ENCODE measurements around the gene USP3.
A peak's percentile ranks its signal among the peaks of the same experiment; 100 is the strongest.
"Not testable (repeated sequence)": the region's sequence is repeated elsewhere in the genome, so short reads cannot be mapped to it uniquely, and the experiment has no call there.

The USP3 gene

DNA sequence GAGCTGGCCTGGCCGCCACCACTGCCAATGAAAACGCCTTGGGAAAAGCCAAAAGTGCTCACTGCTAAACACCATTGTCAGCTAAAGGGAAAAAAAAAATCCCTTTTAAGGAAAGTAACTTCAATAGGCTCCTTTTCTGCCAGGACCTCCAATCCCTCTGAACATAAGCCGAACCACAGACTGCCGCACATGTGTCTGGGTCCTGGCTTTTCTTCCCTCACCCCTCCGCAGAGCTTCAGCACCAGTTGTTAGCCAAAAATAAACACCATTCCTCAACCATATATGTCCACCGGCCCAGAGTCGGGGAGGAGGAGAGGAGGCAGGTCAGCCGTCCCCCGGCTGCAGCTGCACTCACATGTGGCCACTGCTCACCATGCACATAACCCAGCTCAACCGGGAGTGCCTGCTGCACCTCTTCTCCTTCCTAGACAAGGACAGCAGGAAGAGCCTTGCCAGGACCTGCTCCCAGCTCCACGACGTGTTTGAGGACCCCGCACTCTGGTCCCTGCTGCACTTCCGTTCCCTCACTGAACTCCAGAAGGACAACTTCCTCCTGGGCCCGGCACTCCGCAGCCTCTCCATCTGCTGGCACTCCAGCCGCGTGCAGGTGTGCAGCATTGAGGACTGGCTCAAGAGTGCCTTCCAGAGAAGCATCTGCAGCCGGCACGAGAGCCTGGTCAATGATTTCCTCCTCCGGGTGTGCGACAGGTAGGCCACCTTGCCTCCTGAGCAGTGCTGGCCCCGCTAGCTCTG is 92.8 kb downstream of the USP3 start, which contains the start of gene FBXL22:
TSS of gene FBXL22 (plus strand) at position 350 of the 753 bp plus-strand sequence. CDS start at position 356, 6 bp downstream.
- no peak for DNase-seq

DNA sequence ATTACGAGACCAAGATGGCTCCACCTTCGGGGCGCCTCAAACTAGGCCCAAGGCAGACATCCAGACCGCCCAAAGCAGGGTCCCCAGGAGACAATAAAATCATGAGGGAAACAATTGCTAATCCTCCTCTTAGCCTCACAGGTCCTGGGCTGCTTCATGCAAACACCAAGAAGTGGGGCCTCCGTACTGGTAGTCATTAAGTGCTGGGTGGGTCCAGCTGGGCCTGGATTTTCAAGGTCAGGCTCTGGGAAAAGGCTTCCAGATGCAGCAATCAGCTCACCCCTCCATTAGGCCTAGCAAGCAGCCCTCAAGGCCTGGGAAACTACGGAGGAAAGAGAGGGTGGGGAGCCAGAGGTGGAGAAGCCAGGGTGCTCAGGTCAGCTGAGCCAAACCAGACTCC is 93.4 kb downstream of the USP3 start:
- no peak for DNase-seq

DNA sequence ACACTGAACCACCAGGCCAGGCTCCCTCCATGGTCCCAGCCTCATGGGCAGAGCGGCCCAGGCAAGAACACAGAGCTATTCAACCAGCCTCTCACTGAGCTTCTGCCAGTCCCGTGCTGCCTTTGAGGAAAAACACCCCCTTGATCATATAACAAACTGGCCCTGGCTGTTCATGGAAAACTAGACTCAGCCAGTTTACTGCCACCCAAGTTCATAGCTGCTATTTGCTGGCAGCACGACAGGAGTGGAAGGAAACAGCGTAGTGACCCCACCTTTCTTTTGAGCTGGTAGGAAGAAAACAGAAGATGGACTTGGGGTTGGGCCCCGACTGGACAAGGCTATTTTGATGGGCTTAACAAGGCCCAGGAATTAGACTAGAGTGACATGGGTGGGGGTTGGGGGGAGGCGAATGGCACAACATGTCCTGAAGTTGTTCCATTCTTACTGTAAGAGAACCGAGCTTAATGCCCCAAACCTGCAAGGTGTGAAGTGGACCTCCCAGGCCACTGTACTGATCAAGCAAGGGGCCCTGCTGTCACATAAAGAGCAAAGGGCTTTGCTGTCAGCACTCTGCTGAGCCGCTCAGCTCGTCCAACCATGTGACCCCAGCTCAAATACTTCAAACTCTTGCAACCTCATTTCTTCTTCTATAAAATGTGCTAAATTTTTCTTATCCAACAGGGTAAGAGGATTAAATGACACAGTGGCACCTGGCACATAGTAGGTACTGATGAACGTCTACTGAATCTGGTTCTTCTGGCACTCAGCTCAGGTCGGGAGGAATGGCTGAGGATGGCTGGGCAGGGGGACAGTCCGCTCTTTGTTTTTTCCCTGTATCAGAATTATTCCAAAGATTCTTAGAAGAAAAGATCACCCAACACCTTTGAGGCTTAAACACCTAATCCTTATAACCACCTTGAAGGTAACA is 94.3 kb downstream of the USP3 start:
- DNase-seq: no peak

DNA sequence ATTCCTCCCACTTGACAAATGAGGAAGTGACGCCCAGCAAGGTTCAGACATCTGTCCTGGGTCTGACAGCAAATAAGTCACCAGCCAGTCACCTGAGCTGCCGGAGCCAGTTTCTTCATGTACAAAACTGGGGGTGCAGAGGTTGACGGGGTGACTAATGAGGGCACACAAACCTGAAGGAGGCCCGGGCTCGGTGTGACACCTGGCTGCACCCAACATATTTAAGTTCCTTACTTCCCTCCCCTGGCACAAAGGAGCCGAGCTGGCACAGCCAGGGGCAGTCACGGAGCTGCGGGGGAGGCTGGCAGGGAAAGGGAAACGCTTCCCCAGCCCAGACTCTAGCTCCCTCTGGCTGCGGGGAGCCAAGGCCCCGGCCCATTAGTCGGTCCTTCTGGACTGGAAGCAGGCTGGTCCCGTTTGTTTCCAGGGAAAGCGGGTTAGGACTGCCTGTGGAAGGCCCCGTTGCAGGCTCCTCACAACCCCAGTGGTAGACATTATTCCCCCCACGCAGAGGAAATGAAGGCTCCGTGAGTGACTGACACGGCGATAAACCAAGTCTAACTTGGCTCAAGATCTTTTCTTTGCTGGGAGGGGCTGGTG is 95.1 kb downstream of the USP3 start:
- DNase-seq: peak; percentile 45 to 59

DNA sequence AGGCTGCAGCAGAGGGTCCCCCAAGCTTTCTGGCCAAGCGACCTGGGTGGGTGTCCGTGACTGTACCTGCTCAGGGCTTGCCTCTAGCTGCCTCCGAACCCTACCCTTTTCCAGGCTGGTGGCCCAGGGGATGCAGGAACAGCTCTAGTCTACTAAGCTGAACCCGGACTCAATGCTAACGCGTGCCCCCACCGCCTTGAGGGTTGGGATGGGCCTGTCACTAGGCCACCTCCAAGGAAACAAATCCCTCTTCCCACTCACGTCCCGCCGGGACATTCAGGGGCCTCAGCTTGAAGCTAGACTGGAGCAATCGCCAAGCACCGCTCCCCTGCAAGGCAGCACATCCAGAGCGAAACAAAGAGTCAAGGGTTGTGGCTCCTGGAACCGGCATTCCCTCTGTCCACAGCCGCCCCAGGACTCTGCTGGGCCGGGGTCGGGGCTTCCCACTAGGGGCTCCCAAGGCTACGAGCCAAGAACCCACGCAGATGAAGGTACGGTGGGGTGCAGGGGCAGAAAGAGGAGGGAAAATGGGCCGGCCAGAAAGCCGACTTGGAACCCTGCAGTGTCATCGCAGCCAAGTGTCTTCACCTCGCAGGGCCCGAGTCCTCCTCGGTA is 95.7 kb downstream of the USP3 start:
- DNase-seq: peak; percentile 41 to 42

DNA sequence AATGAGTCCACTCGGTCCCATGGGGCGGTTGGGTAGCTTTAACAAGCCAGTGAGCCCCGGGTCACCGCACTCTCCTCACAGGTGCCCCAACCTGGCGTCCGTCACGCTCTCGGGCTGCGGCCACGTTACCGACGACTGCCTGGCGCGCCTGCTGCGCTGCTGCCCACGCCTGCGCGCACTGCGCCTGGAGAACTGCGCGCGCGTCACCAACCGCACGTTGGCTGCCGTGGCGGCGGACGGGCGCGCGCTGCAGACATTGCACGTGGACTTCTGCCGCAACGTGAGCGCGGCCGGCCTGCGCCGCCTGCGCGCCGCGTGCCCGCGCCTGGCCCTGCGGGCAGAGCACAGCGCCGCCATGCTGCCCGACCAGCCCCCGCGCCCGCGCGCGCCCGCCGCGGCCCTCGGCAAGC is 96.2 kb downstream of the USP3 start:
- peak; percentile 77 to 88 for DNase-seq

DNA sequence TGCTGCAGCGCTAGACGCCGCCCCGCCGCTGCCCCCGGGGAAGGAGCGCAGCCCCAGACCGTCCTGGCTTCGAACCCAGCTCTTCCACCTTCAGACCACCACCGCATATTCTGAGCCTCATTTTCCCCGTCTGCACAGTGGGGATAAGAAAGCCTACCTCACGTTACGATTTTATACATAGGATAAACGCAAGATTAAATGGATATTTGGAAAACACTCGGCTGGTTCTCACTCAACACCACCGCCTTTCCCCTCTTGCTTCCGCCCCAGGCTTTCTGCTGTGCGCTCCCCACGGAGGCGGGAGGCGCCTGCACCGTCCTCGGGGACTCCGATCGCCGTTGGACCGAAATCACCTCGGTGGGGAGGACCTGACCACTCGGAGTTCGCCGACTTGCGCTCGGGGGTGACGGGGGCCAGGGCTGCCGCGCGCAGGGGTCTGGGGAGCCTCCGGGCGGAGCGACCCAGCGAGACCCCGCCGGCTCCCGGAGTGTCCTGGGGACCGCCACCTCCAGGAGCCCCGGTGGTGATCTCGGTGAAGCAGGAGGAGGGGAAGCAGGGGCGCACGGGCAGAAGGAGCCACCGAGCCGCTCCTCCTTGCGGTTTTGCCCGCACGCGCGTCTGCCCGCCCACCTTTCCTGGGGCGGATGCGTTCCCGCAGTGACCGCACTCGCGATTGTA is 96.8 kb downstream of the USP3 start:
- peak in 1 of 2 experiments; percentile 65 for DNase-seq

DNA sequence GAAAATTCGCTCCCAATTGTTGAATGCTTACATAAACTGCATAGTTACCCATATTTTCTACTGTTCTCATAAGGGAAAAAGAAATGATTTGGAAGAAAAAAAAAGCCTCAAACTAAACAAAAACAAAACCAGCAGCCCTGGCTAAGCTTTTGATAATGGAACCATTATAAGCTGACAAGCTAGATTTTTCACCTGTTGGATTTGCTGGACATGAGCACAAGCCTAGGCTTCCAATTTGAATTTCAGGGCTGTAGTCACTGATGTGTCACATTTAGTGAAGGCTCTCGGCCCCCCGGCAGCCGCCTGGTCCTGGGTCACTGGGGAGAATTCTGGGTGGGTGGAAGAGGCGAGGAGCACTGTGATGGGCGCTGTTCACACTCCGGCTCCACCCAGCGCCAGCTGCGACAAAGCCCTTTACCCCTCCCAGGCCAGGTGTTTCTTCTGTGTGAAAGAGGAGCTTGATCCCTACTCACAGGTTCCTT is 97.4 kb downstream of the USP3 start:
- DNase-seq: no peak

DNA sequence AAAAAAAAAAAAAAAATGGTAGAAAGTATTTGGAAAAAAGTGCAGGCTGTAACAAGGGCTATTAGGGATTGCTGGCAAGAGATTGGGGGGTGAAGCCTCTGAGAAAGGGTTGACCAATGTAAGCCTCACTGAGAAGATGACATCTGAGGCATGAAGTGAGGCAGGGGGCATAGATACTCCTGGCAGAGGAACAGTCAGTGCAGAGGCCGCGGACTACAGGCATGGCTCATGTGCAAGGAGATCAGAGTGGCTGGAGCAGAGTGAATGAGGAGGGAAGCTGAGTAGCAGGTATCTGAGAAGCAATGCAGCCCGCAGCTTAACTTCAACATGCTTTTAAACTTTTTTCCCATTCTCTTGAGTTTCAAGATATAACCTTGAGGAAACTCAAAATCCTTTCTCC is 98.2 kb downstream of the USP3 start:
- DNase-seq: no peak

DNA sequence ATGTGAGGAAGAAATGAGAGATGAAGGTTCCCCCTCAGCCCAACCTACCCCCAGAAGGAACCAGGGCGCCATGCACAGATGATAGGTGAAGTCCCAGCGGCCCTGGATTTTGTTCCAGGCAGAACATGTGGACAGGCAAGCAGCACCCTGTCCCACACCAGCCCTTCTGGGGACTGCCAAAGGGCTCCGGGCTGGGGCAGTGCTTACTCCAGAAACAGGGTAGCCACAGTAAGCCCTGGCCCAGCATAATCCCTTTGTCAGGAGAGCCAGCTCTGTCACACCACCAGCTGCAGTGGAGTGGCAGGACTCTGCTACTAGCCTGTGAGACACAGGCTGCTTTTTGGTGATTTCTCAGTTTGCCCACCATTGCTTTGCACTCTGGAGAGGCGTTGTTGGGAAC is 99.1 kb downstream of the USP3 start:
- DNase-seq: no peak

DNA sequence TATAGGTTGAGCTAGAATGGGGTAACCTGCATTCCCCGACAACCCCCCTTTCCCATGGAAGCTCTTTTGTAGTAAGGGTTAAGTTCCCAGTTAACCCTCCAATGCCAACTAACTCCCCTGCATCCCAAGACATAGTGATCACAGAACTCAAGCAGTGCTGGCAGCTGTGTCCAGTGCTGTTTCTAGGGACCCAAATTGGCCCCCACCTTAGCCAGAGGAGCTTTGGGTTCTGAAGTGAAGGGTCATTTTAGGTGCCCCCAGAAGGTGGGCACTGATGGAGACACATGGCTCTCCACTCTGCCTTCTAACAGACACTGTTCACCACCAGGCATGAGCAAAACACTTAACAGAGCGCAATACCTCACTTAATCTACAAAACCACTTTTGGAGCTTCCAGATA is 99.9 kb downstream of the USP3 start:
- no peak for DNase-seq

DNA sequence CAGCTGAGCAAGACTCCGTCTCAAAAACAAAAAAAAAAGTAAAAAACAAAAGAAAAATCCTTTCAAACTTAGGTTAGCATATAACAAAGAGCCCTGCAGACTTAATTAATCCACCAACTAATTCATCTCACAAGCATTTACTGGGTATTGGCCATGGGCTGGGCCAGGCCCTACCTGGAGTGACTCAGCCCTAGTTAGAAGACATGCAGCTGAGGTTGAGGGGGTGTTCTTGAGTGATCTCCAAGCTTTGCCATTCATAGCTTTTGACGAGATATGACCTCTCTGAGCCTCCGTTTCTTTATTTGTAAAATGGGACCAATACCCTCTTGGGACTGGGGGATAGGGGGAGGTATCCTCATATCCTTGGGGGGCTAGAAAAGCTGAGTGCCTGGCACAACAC is 100.6 kb downstream of the USP3 start:
- no peak for DNase-seq

DNA sequence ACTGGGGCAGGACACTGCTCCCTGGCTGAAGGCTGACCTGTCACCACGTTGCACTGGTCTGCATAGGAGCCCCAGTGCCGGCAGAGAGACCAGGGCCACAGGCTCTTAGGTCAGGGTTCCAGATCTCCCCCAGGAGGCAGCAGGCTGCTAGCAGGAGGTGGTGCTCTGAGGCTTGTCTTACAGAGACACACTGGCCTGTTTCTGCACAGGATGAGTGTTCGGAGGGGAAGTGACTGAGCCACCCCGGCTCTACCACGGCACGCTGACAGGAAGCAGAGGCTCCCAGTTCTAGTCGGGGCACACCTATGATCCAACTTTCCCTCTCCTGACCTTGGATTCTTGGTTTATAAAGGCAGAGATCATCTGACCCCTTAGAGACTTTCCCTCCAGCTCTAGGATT is 101.4 kb downstream of the USP3 start:
- peak; percentile 84 to 87 for DNase-seq

DNA sequence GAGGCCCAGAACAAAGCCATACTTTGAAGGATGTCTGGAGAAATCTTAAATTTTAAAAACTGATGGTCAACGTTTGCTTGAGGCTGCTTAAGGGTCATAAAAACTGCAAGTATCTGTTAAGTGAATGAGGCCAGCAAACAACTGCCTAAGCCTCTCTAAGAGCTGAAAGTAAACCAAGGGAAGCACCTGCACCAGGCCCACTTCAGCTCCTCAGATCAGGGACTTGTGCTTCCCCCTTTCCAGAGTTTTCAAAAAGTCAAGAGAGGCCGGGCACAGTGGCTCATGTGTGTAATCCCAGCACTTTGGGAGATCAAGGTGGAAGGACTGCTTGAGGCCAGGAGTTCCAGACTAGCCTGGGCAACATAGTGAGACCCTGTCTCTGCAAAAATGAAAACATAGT is 101.9 kb downstream of the USP3 start:
- DNase-seq: no peak

DNA sequence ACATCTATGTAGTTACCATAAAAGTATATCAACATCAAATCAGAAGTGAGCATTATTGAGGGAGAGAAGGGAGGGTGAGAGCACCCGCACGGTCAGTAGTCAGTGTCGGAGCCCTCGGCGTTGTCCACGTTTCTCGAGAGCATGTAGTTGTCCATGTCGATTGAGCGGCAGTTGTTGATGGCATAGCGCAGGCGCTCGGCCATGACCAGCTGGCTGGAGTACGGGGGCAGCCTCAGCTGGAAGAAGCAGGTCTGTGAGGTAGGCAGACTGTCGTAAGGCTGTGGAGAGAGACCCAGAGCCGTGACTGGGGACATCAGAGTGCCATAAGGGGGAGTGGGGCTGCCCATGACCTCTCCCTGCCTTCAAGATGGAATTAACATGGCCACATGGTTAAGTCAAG is 104.6 kb downstream of the USP3 start:
- DNase-seq: no peak

DNA sequence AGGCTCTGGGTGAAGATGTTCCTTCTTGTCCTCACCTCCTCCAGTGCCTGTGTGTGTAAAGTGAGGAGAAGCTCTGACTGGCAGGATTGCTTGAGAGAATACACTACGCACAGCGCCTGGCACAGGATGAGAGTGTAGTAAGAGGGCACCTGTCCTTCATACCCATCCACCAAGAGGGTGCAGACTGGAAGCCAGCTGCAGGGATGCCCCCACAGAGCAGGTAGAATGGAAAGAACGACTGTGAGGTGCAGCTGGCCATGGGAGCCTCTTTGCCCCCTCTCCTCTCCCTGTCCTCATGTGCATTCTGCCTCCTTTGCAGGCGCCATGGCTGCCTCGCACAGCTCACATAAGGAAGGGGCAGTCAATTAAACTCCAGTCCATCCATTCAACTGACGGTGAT is 105.1 kb downstream of the USP3 start:
- DNase-seq: no peak

DNA sequence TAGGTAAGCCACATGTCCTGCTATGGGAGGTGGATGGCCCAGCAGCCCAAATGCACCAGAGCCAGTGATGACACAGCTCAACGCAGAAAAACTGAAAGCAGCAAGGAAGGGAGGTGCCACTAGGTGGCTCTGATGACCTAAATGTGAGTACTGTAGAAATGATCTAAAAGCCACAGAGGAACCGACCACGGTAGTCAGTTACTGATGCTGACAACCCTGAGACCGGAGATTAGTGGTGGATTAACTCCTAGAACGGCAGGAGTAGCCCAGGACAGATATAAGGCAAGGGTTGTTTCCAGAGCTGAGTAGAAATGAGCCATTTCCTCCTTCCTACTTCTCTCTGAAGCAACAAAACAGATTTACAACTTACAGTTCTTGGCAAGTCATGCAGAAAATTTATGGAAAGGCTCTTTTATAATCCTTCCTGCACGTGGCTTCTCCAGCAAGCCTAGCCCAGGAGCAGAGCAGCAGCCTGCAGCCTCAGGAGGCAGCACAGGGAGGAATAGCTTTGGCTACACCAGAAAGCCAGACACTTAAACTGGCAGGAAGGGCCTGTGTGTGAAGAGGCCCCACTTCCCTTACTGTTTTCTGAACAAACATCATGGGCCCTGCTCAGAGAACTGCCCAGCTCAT is 105.9 kb downstream of the USP3 start:
- peak; percentile 93 for DNase-seq

DNA sequence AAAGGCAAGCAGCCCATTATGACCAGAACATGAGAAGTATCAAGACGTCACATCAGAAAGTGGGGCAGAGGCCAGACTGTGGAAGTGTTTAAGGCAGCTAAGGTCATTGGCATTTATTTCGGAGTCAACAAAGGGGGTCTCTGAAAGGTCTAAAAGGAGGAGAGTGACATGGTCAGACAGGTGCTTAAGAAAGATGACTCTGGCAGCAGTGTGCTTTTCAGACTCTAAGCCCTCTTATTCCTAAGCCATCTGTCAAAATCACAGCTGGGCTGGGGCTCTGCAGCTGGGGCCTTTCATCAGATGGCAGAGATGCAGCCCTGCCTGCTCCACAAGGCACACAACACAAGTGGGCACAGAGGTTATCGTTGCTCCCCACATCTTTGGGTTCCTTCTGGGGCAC is 106.8 kb downstream of the USP3 start:
- no peak for DNase-seq

DNA sequence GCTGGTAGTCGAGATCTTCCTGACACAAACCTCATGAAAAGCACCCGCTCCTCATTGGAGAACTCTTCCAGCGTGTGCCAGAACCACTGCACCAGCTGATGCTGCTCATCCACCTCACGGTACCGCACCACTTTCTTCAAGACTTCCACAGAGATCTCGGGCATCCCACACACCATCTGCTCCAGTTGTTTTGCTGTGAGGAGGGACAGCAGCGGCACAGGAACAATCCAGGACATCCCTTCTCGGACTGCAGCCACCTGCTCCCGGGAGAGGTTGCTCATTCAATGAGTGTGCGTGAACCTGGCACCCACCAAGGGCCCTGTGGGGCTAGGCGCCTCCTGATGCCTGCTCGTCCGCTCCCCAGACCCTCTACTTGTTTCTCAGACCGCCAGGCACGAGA is 107.9 kb downstream of the USP3 start:
- no peak for DNase-seq

DNA sequence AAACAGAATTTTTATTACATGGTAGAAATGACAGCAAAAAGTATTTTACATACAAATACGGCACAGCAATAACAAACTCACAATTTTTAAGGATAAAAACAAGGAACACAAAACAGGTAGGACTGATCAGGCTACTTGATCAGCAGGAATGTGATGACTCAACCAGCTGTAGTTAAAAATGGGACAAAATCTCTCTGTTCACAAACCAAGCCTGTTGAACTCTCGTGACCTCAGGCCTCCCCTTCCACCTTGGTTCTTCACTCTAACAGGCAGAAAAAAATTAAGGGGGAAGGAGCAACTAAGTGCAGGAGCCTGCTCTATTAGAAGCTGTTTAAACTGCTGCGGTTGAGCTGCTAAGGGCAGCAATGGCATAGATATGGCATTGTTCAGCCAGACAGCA is 111.5 kb downstream of the USP3 start:
- no peak for DNase-seq

DNA sequence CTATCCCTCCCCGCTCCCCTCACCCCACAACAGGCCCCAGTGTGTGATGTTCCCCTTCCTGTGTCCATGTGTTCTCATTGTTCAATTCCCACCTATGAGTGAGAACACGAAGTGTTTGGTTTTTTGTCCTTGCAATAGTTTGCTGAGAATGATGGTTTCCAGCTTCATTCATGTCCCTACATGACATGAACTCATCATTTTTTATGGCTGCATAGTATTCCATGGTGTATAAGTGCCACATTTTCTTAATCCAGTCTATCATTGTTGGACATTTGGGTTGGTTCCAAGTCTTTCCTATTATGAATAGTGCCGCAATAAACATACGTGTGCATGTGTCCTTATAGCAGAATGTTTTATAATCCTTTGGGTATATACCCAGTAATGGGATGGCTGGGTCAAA is 112.8 kb downstream of the USP3 start:
- not testable (repeated sequence) for DNase-seq

DNA sequence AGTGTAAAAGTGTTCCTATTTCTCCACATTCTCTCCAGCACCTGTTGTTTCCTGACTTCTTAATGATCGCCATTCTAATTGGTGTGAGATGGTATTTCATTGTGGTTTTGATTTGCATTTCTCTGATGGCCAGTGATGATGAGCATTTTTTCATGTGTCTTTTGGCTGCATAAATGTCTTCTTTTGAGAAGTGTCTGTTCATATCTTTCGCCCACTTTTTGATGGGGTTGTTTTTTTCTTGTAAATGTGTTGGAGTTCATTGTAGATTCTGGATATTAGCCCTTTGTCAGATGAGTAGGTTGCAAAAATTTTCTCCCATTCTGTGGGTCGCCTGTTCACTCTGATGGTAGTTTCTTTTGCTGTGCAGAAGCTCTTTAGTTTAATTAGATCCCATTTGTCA is 113.2 kb downstream of the USP3 start:
- not testable (repeated sequence) for DNase-seq

All from Kasumi-1 (cell line).